Measurements from ENCODE around the gene NCKAP5. TPM values are rescaled to one million over a fixed set of nuclear protein-coding genes. Genes with fewer than 3 reads are reported as not detected.

Gene NCKAP5
- total RNA-seq, 4 donors from 2014 or later: 0.37 to 1.3 (median 0.83) TPM

DNA sequence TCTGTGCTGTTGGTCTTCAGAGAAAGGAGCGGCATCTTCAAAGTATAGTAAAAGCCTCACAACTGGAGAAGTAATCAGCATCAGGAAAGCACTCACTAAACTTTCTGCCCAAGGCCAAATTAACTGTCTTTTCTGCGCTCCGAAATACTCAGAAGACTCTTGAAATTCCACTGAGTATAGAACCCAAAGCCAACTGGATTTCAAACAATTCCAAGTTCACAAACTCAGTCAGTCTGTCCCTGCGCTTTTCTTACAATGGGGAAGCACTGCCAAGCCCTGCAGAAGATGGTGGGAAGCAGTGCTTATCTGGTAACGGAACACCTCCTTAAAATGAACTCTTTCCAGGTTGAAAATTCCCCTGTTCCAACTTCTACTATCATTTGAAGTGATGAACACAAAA, 193.5 kb downstream of the NCKAP5 start:
- TF ChIP-seq, protein P1, sequence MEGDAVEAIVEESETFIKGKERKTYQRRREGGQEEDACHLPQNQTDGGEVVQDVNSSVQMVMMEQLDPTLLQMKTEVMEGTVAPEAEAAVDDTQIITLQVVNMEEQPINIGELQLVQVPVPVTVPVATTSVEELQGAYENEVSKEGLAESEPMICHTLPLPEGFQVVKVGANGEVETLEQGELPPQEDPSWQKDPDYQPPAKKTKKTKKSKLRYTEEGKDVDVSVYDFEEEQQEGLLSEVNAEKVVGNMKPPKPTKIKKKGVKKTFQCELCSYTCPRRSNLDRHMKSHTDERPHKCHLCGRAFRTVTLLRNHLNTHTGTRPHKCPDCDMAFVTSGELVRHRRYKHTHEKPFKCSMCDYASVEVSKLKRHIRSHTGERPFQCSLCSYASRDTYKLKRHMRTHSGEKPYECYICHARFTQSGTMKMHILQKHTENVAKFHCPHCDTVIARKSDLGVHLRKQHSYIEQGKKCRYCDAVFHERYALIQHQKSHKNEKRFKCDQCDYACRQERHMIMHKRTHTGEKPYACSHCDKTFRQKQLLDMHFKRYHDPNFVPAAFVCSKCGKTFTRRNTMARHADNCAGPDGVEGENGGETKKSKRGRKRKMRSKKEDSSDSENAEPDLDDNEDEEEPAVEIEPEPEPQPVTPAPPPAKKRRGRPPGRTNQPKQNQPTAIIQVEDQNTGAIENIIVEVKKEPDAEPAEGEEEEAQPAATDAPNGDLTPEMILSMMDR (IDR thresholded peaks at IDR 0.05): no peak
- ATAC-seq (ENCODE audit: low FRiP score) (no peak), DNase-seq (ENCODE audit: low spot score) (no peak)

DNA sequence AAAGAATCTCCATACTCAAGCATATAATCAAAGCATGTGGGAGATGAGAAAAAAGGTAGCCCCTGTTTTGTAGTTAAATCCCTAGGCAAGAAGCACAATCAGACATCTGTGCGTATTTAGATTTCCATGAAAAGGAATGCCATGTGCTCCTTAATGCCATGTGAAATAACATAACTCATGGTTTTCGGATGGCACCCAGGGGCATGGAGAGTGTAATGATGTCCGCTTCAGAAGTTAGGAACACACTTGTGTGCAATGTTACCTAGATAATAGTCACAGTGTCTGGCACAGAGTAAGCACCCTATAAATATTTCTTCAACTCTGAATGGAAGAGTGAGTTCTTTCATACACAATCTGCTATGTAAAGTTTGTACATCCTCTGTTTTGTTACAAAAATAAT, 197.0 kb downstream of the NCKAP5 start:
- TF ChIP-seq, protein P1 (IDR thresholded peaks at IDR 0.05): no peak
- ATAC-seq (ENCODE audit: low FRiP score) (no peak), DNase-seq (ENCODE audit: low spot score) (no peak)

DNA sequence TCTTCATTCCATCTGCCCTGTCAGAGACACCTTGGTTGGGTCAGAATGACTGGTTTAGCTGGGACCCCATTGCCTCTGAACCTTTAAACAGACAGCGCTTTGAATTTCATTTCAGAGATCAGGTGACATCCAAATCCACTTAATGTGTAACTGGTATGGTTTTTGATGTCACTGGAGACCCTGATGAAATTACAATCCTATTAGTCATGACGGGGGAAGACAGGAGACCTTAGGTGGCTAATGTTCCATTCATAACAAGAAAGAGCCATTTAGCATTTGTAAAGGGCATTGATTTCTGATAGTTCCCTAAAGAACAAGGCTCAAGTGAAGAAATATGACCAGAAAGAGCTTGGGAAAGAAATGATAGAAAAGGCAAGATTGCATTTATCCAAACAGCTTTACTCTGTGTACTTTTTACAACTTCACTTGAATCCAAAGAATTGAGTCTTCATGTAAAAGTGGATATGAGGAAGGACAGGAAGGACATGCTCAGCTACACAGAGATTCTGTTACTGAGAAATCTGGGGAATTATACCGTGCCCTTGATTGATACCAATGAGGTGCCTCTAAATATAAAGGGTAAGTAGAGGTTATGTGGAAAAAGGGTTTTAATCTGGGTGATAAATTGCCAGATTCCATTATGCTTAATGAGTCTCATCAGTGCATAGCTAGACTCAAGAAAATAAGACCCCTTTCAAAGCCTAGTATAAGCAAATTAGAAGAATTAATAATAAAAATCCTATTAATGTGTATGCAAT, 198.2 kb downstream of the NCKAP5 start:
- TF ChIP-seq, protein P1 (IDR thresholded peaks at IDR 0.05): no peak
- DNase-seq (ENCODE audit: low spot score): no peak
- ATAC-seq (ENCODE audit: low FRiP score): no peak

DNA sequence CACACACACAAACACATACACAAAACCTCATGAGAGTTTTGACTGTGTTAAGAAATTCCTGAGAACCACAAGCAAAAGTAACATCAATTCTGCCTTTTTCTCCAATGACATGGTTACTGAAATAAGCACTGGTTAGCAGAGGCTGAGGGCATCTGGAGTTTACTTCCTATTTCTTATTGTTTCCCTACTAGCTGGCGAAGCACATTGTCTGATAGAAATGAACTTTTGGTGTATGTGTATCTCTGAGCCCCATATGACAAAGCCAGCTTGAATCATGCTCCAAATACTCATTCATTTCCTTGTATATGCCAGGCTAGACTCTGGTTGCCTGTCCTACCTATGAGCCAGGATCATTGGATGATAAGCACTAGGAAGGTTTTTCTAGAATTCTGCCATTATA, 203.1 kb downstream of the NCKAP5 start:
- no peak for DNase-seq (ENCODE audit: low spot score)
- TF ChIP-seq, protein P1 (IDR thresholded peaks at IDR 0.05): no peak
- no peak for ATAC-seq (ENCODE audit: low FRiP score)

DNA sequence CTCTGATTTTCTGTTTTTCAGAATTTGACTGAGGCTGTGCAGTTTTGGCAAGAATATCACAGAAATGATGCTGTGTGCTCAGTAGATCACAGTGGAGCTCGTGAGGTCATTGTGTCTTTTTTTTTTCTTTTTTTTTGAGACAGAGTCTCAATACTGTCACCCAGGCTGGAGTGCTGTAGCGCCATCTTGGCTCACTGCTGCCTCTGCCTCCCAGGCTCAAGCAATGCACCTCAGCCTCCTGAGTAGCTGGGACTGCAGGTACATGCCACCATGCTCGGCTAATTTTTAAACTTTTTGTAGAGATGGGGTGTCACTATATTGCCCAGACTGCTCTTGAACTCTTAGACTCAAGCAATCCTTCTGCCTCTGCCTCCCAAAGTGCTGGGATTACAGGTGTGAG, 203.6 kb downstream of the NCKAP5 start:
- DNase-seq (ENCODE audit: low spot score) (no peak), ATAC-seq (ENCODE audit: low FRiP score) (no peak)
- TF ChIP-seq, protein P1 (IDR thresholded peaks at IDR 0.05): no peak

DNA sequence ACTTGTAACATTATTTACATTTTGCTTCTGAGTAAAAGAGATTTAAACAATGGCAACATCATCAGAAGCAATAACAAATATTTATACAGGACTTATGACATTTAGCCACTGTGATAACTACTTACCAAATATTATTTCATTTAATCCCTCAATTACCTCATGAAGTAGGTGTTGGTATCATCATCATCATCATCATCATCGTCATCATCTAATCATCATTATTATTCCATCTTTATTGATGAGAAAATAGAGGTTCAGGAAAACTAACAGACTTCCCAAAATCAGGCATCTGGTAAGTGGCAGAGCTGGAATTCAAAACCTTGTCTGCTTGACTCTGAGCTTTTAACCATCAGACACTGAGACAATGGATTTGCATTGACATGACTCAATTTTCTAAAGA, 204.4 kb downstream of the NCKAP5 start:
- TF ChIP-seq, protein P1 (IDR thresholded peaks at IDR 0.05): no peak
- ATAC-seq (ENCODE audit: low FRiP score): no peak

DNA sequence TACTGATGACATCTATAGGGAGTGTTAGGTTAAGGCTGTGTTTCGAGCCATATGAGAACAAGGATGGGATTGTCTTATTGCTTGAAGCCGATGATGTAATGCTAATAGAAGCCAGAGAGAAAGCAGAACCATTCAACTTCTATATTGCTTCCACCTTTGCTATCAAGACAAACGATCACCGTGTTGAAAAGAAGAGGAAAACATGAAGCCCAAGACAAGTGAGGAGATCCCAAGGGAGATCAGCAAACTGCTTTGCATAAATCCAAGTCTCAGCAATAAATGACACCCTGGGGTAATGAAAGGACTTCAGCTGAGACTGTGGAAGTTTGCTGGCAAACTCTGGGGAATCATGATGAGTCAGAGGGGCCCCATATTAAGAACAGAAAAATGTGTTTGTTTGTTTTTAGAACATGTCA, 206.2 kb downstream of the NCKAP5 start:
- ATAC-seq (ENCODE audit: low FRiP score) (no peak), DNase-seq (ENCODE audit: low spot score) (no peak)
- TF ChIP-seq, protein P1 (IDR thresholded peaks at IDR 0.05): no peak

More for the DNA sequence above, 204.4 kb downstream of the NCKAP5 start:
- no peak for DNase-seq (ENCODE audit: low spot score)
